ENCODE results near the gene CRMP1.

DNA sequence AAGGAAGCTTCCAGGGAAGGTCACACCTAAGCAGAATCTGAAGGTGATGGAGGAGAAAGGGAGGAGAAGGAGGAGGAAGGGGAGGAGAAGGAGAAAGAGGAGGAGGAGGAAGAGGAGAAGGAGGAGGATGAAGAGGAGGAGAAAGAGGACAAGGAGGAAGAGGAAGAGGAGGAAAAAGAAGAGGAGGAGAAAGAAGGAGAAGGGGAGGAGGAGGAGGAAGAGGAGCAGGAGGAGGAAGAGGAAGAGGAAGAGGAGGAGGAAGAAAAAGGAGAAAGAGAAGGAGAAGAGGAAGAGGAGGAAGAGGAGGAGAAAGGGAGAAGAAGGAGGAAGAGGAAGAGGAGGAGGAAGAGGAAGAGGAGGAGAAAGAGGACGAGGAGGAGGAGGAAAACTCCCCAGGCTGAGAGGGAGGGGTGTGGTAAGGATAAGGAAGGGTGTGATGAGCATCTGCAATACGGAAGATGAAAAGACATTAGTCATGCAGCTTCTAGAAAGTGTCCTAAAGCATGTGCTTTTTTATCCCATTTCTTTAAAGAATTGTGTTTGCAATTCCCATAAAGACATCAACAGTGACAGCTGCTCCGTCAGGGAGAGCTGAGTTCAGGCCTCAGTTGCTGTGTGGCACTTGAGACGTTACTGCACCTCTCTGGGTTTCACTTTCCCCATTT is 41.1 kb downstream of the CRMP1 start:
- no peak for TF ChIP-seq CTCF (conservative IDR thresholded peaks at IDR 0.05; ENCODE audit: low read depth, low read length)
- TF ChIP-seq POLR2A (IDR thresholded peaks at IDR 0.05; ENCODE audit: low read depth, low read length) = no peak
